Muscle layer of duodenum (tissue), 2 donors: ENCODE measurements around the gene BACH2.

Experiments used
- H3K27ac ChIP-seq: one replicate; pipeline ENCODE4 v1.7.0; 2013; ENCODE audit warnings: mild to moderate bottlenecking, low read length
- H3K27me3 ChIP-seq: one replicate; pipeline ENCODE4 v1.7.0; 2013; ENCODE audit warnings: low read depth, mild to moderate bottlenecking, control low read depth, low read length
- H3K36me3 ChIP-seq, 2 donors: one replicate each; pipeline ENCODE4 v1.7.0; 2013; ENCODE audit warnings: low read length in 2 of 2, control low read depth in 1 of 2, mild to moderate bottlenecking in 1 of 2; ENCODE audit not compliant: insufficient read depth in 2 of 2, control insufficient read depth in 1 of 2
- H3K4me1 ChIP-seq, 2 donors: one replicate each; pipeline ENCODE4 v1.7.0; 2013; ENCODE audit warnings: low read length in 2 of 2, mild to moderate bottlenecking in 2 of 2, control low read depth in 1 of 2, moderate library complexity in 1 of 2; ENCODE audit not compliant: insufficient read depth in 2 of 2, control insufficient read depth in 1 of 2
- H3K4me3 ChIP-seq, 2 donors: one replicate each; pipeline ENCODE4 v1.7.0; 2013; ENCODE audit warnings: low read length in 2 of 2, low read depth in 1 of 2, mild to moderate bottlenecking in 1 of 2
- H3K9me3 ChIP-seq, 2 donors: one replicate each; pipeline ENCODE4 v1.7.0; 2013; ENCODE audit warnings: low read length in 2 of 2, control low read depth in 1 of 2, mild to moderate bottlenecking in 1 of 2; ENCODE audit not compliant: control insufficient read depth in 1 of 2
- donor health status: healthy.

BACH2 gene

GRCh38 chr6:90096818-90097217, 199.8 kb downstream of the BACH2 start:
- no peaks in the 10 kb centered on the region for H3K9me3 ChIP-seq
- no peaks in the 10 kb centered on the region for H3K36me3 ChIP-seq
- H3K27me3 ChIP-seq: no peaks in the 10 kb centered on the region
- H3K4me1 ChIP-seq: peaks cover 0 to 11% of the 10 kb centered on the region in 2 donors
- no peak overlapping the region for H3K27ac ChIP-seq
- no peak overlapping the region for H3K4me3 ChIP-seq

GRCh38 chr6:90095788-90096187, 200.9 kb downstream of the BACH2 start:
- H3K4me1 ChIP-seq: peaks cover 0 to 11% of the 10 kb centered on the region in 2 donors
- H3K27ac ChIP-seq: no peak overlapping the region

GRCh38 chr6:90095145-90095544, 201.5 kb downstream of the BACH2 start:
- Histone ChIP-seq H3K36me3 (no peaks in the 10 kb centered on the region), H3K4me3 (no peak overlapping the region), H3K4me1 (peaks cover 0 to 11% of the 10 kb centered on the region in 2 donors), H3K27ac (no peak overlapping the region), H3K27me3 (no peaks in the 10 kb centered on the region), H3K9me3 (no peaks in the 10 kb centered on the region)

More at GRCh38 chr6:90095788-90096187, 200.9 kb downstream of the BACH2 start:
- Histone ChIP-seq H3K27me3 (no peaks in the 10 kb centered on the region), H3K9me3 (no peaks in the 10 kb centered on the region), H3K36me3 (no peaks in the 10 kb centered on the region), H3K4me3 (no peak overlapping the region)

- peaks cover 0 to 11% of the 10 kb centered on the region in 2 donors for H3K4me1 ChIP-seq
Observed at GRCh38 chr6:90093558-90094073, 203.0 kb downstream of the BACH2 start.

GRCh38 chr6:90090866-90091265, 205.8 kb downstream of the BACH2 start:
- Histone ChIP-seq H3K27me3 (no peaks in the 10 kb centered on the region), H3K4me1 (no peaks in the 10 kb centered on the region), H3K9me3 (no peaks in the 10 kb centered on the region), H3K27ac (no peak overlapping the region), H3K36me3 (no peaks in the 10 kb centered on the region), H3K4me3 (no peak overlapping the region)

More at GRCh38 chr6:90093558-90094073, 203.0 kb downstream of the BACH2 start:
- H3K4me3 ChIP-seq: no peak overlapping the region
- no peak overlapping the region for H3K27ac ChIP-seq
- no peaks in the 10 kb centered on the region for H3K36me3 ChIP-seq
- H3K9me3 ChIP-seq: no peaks in the 10 kb centered on the region
- no peaks in the 10 kb centered on the region for H3K27me3 ChIP-seq

GRCh38 chr6:90088009-90088408, 208.6 kb downstream of the BACH2 start:
- no peaks in the 10 kb centered on the region for H3K9me3 ChIP-seq
- no peak overlapping the region for H3K27ac ChIP-seq
- no peaks in the 10 kb centered on the region for H3K36me3 ChIP-seq
- H3K27me3 ChIP-seq: no peaks in the 10 kb centered on the region
- H3K4me1 ChIP-seq: no peaks in the 10 kb centered on the region
- no peak overlapping the region for H3K4me3 ChIP-seq

- H3K27ac ChIP-seq: no peak overlapping the region
- no peak overlapping the region for H3K4me3 ChIP-seq
- H3K36me3 ChIP-seq: no peaks in the 10 kb centered on the region
Observed at GRCh38 chr6:90087106-90087833, 209.4 kb downstream of the BACH2 start.

GRCh38 chr6:90086517-90086916, 210.1 kb downstream of the BACH2 start:
- no peak overlapping the region for H3K4me3 ChIP-seq
- no peaks in the 10 kb centered on the region for H3K36me3 ChIP-seq
- no peak overlapping the region for H3K27ac ChIP-seq
- no peaks in the 10 kb centered on the region for H3K27me3 ChIP-seq
- H3K4me1 ChIP-seq: no peaks in the 10 kb centered on the region
- no peaks in the 10 kb centered on the region for H3K9me3 ChIP-seq

More at GRCh38 chr6:90087106-90087833, 209.4 kb downstream of the BACH2 start:
- H3K4me1 ChIP-seq: no peaks in the 10 kb centered on the region
- H3K9me3 ChIP-seq: no peaks in the 10 kb centered on the region
- no peaks in the 10 kb centered on the region for H3K27me3 ChIP-seq

- Histone ChIP-seq H3K4me1 (no peaks in the 10 kb centered on the region), H3K9me3 (no peaks in the 10 kb centered on the region), H3K36me3 (no peaks in the 10 kb centered on the region), H3K4me3 (no peak overlapping the region), H3K27me3 (no peaks in the 10 kb centered on the region), H3K27ac (no peak overlapping the region)
Observed at GRCh38 chr6:90083891-90084290, 212.8 kb downstream of the BACH2 start.

GRCh38 chr6:90082847-90083246, 213.8 kb downstream of the BACH2 start:
- H3K9me3 ChIP-seq: no peaks in the 10 kb centered on the region
- no peaks in the 10 kb centered on the region for H3K27me3 ChIP-seq
- no peak overlapping the region for H3K4me3 ChIP-seq
- no peaks in the 10 kb centered on the region for H3K4me1 ChIP-seq
- no peaks in the 10 kb centered on the region for H3K36me3 ChIP-seq
- no peak overlapping the region for H3K27ac ChIP-seq

- Histone ChIP-seq H3K4me3 (no peak overlapping the region), H3K27me3 (no peaks in the 10 kb centered on the region), H3K36me3 (no peaks in the 10 kb centered on the region), H3K4me1 (no peaks in the 10 kb centered on the region), H3K27ac (no peak overlapping the region), H3K9me3 (no peaks in the 10 kb centered on the region)
Observed at GRCh38 chr6:90080876-90081481, 215.7 kb downstream of the BACH2 start.
